T-cell (primary cell): ENCODE data around the gene NLRP14. TPM values are rescaled to one million over a fixed set of nuclear protein-coding genes. Genes with fewer than 3 reads are reported as not detected.

Experiments used
- ATAC-seq, 4 experiments: fragments of 200-7000 bp in 3 of 4; fragments of 150-1000 bp in 1 of 4; cut with Tn5 transposase; replicated peaks in 1 of 4; 1 replicate in 3 of 4; 2 replicates in 1 of 4; pipeline ENCODE4 v1.10.0; 2021; ENCODE audit warnings: moderate library complexity in 3 of 4, mild to moderate bottlenecking in 2 of 4, moderate number of reproducible peaks in 1 of 4
- CTCF ChIA-PET, 2 donors: fragments of 300-600 bp; sonication (Branson Sonifier 250); formaldehyde crosslinking; loops; one replicate each; lab custom pipeline; 2022; ENCODE audit warnings: antibody characterized with exemption in 2 of 2; lab: Charles Lee
- POLR2A ChIA-PET, 2 donors: fragments of 300-600 bp; sonication (Branson Sonifier 250); formaldehyde crosslinking; loops; one replicate each; lab custom pipeline; 2022; ENCODE audit warnings: antibody characterized with exemption in 2 of 2; lab: Charles Lee
- DNase-seq, 35 experiments: peaks; one replicate each; pipeline versions ENCODE4 v3.0.0 to v3.0.0-alpha.2; 2013 to 2023
- H3K27ac ChIP-seq: one replicate; pipeline ENCODE4 v1.5.1; 2013; ENCODE audit warnings: low read length
- H3K27me3 ChIP-seq, 2 experiments: replicated peaks in 1 of 2; 1 replicate in 1 of 2; 2 replicates in 1 of 2; pipeline versions ENCODE4 v1.6.1 to v1.7.0; 2013; ENCODE audit warnings: low read length in 1 of 2, mixed read lengths in 1 of 2; ENCODE audit not compliant: control insufficient read depth in 2 of 2, insufficient read depth in 2 of 2; ENCODE audit errors: extremely low read depth in 1 of 2
- H3K36me3 ChIP-seq, 2 donors: 1 replicate in 1 of 2; 2 replicates in 1 of 2; pipeline versions ENCODE4 v1.6.1 to v1.7.0; 2013; ENCODE audit warnings: low read length in 1 of 2; ENCODE audit not compliant: control insufficient read depth in 2 of 2, insufficient read depth in 1 of 2; ENCODE audit errors: extremely low read depth in 1 of 2
- H3K4me1 ChIP-seq, 2 experiments: 1 replicate in 1 of 2; 2 replicates in 1 of 2; pipeline versions ENCODE4 v1.6.1 to v1.7.0; 2013; ENCODE audit warnings: low read length in 2 of 2, mixed read lengths in 1 of 2; ENCODE audit not compliant: insufficient read depth in 2 of 2, control insufficient read depth in 1 of 2; ENCODE audit errors: extremely low read depth in 1 of 2
- H3K4me3 ChIP-seq, 2 donors: 1 replicate in 1 of 2; 2 replicates in 1 of 2; pipeline versions ENCODE4 v1.5.1 to v1.7.0; 2013; ENCODE audit warnings: mild to moderate bottlenecking in 2 of 2, low read length in 1 of 2, moderate library complexity in 1 of 2; ENCODE audit not compliant: control insufficient read depth in 1 of 2; ENCODE audit errors: extremely low read depth in 1 of 2
- H3K9me3 ChIP-seq: 2 replicates; pipeline ENCODE4 v1.7.0; 2013
- H3K27ac Mint-ChIP-seq, 2 donors: one replicate each; pipeline ENCODE4 v1.8.0; 2020 to 2021; ENCODE audit warnings: mild to moderate bottlenecking in 2 of 2, mixed read lengths in 2 of 2
- H3K27me3 Mint-ChIP-seq, 2 donors: one replicate each; pipeline ENCODE4 v1.8.0; 2021 to 2022; ENCODE audit warnings: mixed read lengths in 2 of 2
- H3K36me3 Mint-ChIP-seq: one replicate; pipeline ENCODE4 v1.8.0; 2021; ENCODE audit warnings: mixed read lengths
- H3K4me1 Mint-ChIP-seq, 3 donors: one replicate each; pipeline ENCODE4 v1.8.0; 2020 to 2022; ENCODE audit warnings: mixed read lengths in 3 of 3, mild to moderate bottlenecking in 1 of 3
- H3K4me3 Mint-ChIP-seq, 3 donors: one replicate each; pipeline ENCODE4 v1.8.0; 2020 to 2022; ENCODE audit warnings: mild to moderate bottlenecking in 3 of 3, mixed read lengths in 3 of 3, moderate library complexity in 3 of 3
- H3K9me3 Mint-ChIP-seq, 3 donors: one replicate each; pipeline ENCODE4 v1.8.0; 2020 to 2022; ENCODE audit warnings: mixed read lengths in 3 of 3
- WGBS: methylation state at CpG from one replicate; pipeline ENCODE4 v1.1.5; 2013; ENCODE audit warnings: missing lambda C conversion rate; ENCODE audit not compliant: insufficient coverage; 5-methylcytosine and 5-hydroxymethylcytosine counted together
- total RNA-seq, 35 experiments: library from RNA in 6 of 35; stranded (reverse) in 6 of 35; fragments of 120-200 nt in 1 of 35; gene quantifications; one replicate each; pipeline versions ENCODE4 v1.2.1 to v1.2.4 and lab custom pipeline; 2013 to 2026

Gene NLRP14
- total RNA-seq, 5 donors from 2014 or later (not counting 1 experiment from before 2014, with no cell fraction given): 0.13 TPM; not detected in 4

- DNase-seq (no peak), ATAC-seq (no peak)
- H3K4me1 ChIP-seq: no peaks in the 10 kb centered on the region
- no peak overlapping the region for H3K27ac ChIP-seq
- Mint-ChIP-seq H3K27me3 (peaks cover 1 to 9% of the 10 kb centered on the region in 2 donors), H3K27ac (no peak overlapping the region), H3K9me3 (no peaks in the 10 kb centered on the region), H3K4me1 (no peaks in the 10 kb centered on the region), H3K4me3 (no peak overlapping the region), H3K36me3 (no peaks in the 10 kb centered on the region)
- no peaks in the 10 kb centered on the region for H3K36me3 ChIP-seq
- no peak overlapping the region for H3K4me3 ChIP-seq
- ChIA-PET POLR2A (no interaction called here), CTCF (no interaction called here)
- no CpG with 5 or more reads among the region's 6 CpGs for WGBS
- H3K27me3 ChIP-seq: peaks cover 0 to 4% of the 10 kb centered on the region in 2 experiments
- H3K9me3 ChIP-seq: no peaks in the 10 kb centered on the region
Measured at GRCh38 chr11:7034019-7034418, 13.7 kb downstream of the NLRP14 start.

GRCh38 chr11:7046474-7047175, 26.3 kb downstream of the NLRP14 start:
- Histone ChIP-seq H3K27me3 (no peaks in the 10 kb centered on the region), H3K36me3 (no peaks in the 10 kb centered on the region), H3K27ac (no peak overlapping the region), H3K4me1 (no peaks in the 10 kb centered on the region), H3K9me3 (no peaks in the 10 kb centered on the region), H3K4me3 (no peak overlapping the region)
- no peaks in the 10 kb centered on the region for H3K9me3 Mint-ChIP-seq
- ATAC-seq (no peak), DNase-seq (no peak)
- H3K27me3 Mint-ChIP-seq: peaks cover 4 to 8% of the 10 kb centered on the region in 2 donors
- no peak overlapping the region for H3K4me3 Mint-ChIP-seq
- no peaks in the 10 kb centered on the region for H3K4me1 Mint-ChIP-seq
- CTCF ChIA-PET: interaction anchor here in 1 of 2 donors (0.6 kb wide), 1 partner anchor 684 kb away, joined by 3 read pairs; no protein-coding TSS in a partner anchor
- H3K36me3 Mint-ChIP-seq: no peaks in the 10 kb centered on the region
- POLR2A ChIA-PET: no interaction called here
- WGBS: 67% methylated on average over 2 of the region's 3 CpGs
- H3K27ac Mint-ChIP-seq: no peak overlapping the region

GRCh38 chr11:7050191-7050590, 29.9 kb downstream of the NLRP14 start:
- Mint-ChIP-seq H3K27me3 (peaks cover 7 to 17% of the 10 kb centered on the region in 2 donors), H3K36me3 (no peaks in the 10 kb centered on the region)
- POLR2A ChIA-PET: no interaction called here

GRCh38 chr11:7056828-7057513, 36.7 kb downstream of the NLRP14 start:
- Mint-ChIP-seq H3K27me3 (peaks cover 7 to 17% of the 10 kb centered on the region in 2 donors), H3K9me3 (no peaks in the 10 kb centered on the region), H3K27ac (no peak overlapping the region), H3K36me3 (no peaks in the 10 kb centered on the region), H3K4me3 (no peak overlapping the region), H3K4me1 (no peaks in the 10 kb centered on the region)
- POLR2A ChIA-PET: no interaction called here
- CTCF ChIA-PET: no interaction called here
- no peaks in the 10 kb centered on the region for H3K9me3 ChIP-seq
- no peaks in the 10 kb centered on the region for H3K27me3 ChIP-seq
- H3K4me3 ChIP-seq: no peak overlapping the region
- no peak for DNase-seq
- no peak overlapping the region for H3K27ac ChIP-seq
- no peak for ATAC-seq
- 100% methylated on average over 3 of the region's 6 CpGs for WGBS
- no peaks in the 10 kb centered on the region for H3K36me3 ChIP-seq
- H3K4me1 ChIP-seq: no peaks in the 10 kb centered on the region

More at GRCh38 chr11:7050191-7050590, 29.9 kb downstream of the NLRP14 start:
- no peaks in the 10 kb centered on the region for H3K9me3 ChIP-seq
- Mint-ChIP-seq H3K27ac (no peak overlapping the region), H3K4me1 (no peaks in the 10 kb centered on the region), H3K9me3 (no peaks in the 10 kb centered on the region), H3K4me3 (no peak overlapping the region)
- CTCF ChIA-PET: no interaction called here
- WGBS: no CpG with 5 or more reads among the region's 1 CpG
- H3K36me3 ChIP-seq: no peaks in the 10 kb centered on the region
- no peak overlapping the region for H3K27ac ChIP-seq
- H3K4me1 ChIP-seq: no peaks in the 10 kb centered on the region
- DNase-seq: no peak
- no peak overlapping the region for H3K4me3 ChIP-seq
- no peaks in the 10 kb centered on the region for H3K27me3 ChIP-seq
- no peak for ATAC-seq

GRCh38 chr11:7057641-7058040, 37.4 kb downstream of the NLRP14 start:
- no peak overlapping the region for H3K27ac ChIP-seq
- no peaks in the 10 kb centered on the region for H3K36me3 ChIP-seq
- no peaks in the 10 kb centered on the region for H3K27me3 ChIP-seq
- Mint-ChIP-seq H3K4me3 (no peak overlapping the region), H3K27me3 (peaks cover 7 to 17% of the 10 kb centered on the region in 2 donors), H3K4me1 (no peaks in the 10 kb centered on the region), H3K9me3 (no peaks in the 10 kb centered on the region), H3K27ac (no peak overlapping the region), H3K36me3 (no peaks in the 10 kb centered on the region)
- ChIA-PET POLR2A (no interaction called here), CTCF (no interaction called here)
- no peak for DNase-seq
- no peaks in the 10 kb centered on the region for H3K4me1 ChIP-seq
- H3K9me3 ChIP-seq: no peaks in the 10 kb centered on the region
- ATAC-seq: no peak
- WGBS: no CpG with 5 or more reads among the region's 2 CpGs
- H3K4me3 ChIP-seq: no peak overlapping the region

GRCh38 chr11:7060868-7061267, 40.6 kb downstream of the NLRP14 start:
- peaks cover 4 to 10% of the 10 kb centered on the region in 2 donors for H3K27me3 Mint-ChIP-seq
- H3K4me3 ChIP-seq: no peak overlapping the region
- no peaks in the 10 kb centered on the region for H3K9me3 ChIP-seq
- WGBS: no CpG with 5 or more reads among the region's 1 CpG
- no peak for DNase-seq
- no peaks in the 10 kb centered on the region for H3K4me1 Mint-ChIP-seq
- ChIA-PET POLR2A (no interaction called here), CTCF (no interaction called here)
- H3K36me3 ChIP-seq: no peaks in the 10 kb centered on the region
- no peaks in the 10 kb centered on the region for H3K27me3 ChIP-seq
- H3K4me3 Mint-ChIP-seq: no peak overlapping the region
- no peaks in the 10 kb centered on the region for H3K4me1 ChIP-seq
- H3K9me3 Mint-ChIP-seq: peaks cover 0 to 2% (median 0%) of the 10 kb centered on the region in 3 donors
- H3K36me3 Mint-ChIP-seq: no peaks in the 10 kb centered on the region
- no peak overlapping the region for H3K27ac ChIP-seq
- no peak overlapping the region for H3K27ac Mint-ChIP-seq
- ATAC-seq: no peak
